PFSK-1 (cell line): ENCODE data around the gene PARD3B.

Source experiments
- POLR2AphosphoS5 ChIP-seq: IDR thresholded peaks from 2 replicates; pipeline ENCODE4 v1.6.1; 2012; ENCODE audit warnings: low read depth, mild to moderate bottlenecking, control low read depth, low read length, moderate library complexity
- SIN3A ChIP-seq: IDR thresholded peaks from 2 replicates; pipeline ENCODE4 v1.6.1; 2012; ENCODE audit warnings: mild to moderate bottlenecking, low read length, moderate library complexity, borderline replicate concordance; ENCODE audit not compliant: insufficient read depth

DNA sequence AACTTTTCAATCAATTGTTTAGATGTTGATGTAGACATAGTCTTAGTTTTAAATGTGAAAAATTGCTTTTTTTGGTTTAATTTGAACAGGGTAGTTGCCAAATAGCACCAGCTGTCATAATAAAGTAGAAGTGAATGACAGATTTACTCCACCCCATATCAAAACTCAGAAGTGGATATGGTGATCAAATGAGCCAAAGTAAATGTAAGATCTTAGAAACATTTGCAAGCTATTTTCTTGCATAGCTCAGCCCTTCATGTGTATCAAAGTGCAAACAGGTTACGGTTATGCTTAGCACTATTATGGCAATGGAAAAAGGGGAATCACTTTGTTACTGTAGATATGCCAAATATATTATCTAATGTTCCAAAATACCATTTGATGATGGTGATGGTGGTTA lies 596.1 kb downstream of the PARD3B start:
- TF ChIP-seq POLR2AphosphoS5 (no peak), SIN3A (no peak)
